ENCODE data around the gene AKIRIN1. TPM values are rescaled to one million over a fixed set of nuclear protein-coding genes. Genes with fewer than 3 reads are reported as not detected.
"Not testable (repeated sequence)": the region's sequence is repeated elsewhere in the genome, so short reads cannot be mapped to it uniquely, and the experiment has no call there.

Gene AKIRIN1
- total RNA-seq, 1 donor from 2014 or later, result 60.0 TPM

GRCh38 chr1:38991638-38992411 lies 749 bp downstream of the AKIRIN1 start:
- intact Hi-C loops (cut with DNase I), result loop anchor here (2.0 kb wide), 2 partner anchors 35 to 117 kb away; partner anchors contain the start of gene NDUFS5
- peak; percentile 79 for DNase-seq (ENCODE audit: low spot score)

GRCh38 chr1:38992412-38993111 lies 1.5 kb downstream of the AKIRIN1 start:
- no peak for DNase-seq (ENCODE audit: low spot score)
- intact Hi-C loops (cut with DNase I), result no loop called here

- no peak for DNase-seq (ENCODE audit: low spot score)
- intact Hi-C loops (cut with DNase I), result no loop called here
These were observed 3.1 kb downstream of the AKIRIN1 start for GRCh38 chr1:38994196-38994595.

GRCh38 chr1:38997034-38997900 lies 6.2 kb downstream of the AKIRIN1 start:
- no peak for DNase-seq (ENCODE audit: low spot score)
- intact Hi-C loops (cut with DNase I), result no loop called here

GRCh38 chr1:38997901-38998190 lies 6.8 kb downstream of the AKIRIN1 start:
- intact Hi-C loops (cut with DNase I), result no loop called here
- DNase-seq (ENCODE audit: low spot score), result no peak

- intact Hi-C loops (cut with DNase I), result no loop called here
- no peak for DNase-seq (ENCODE audit: low spot score)
These were observed 10.7 kb downstream of the AKIRIN1 start for GRCh38 chr1:39001516-39002421.

GRCh38 chr1:39003281-39003680 lies 12.2 kb downstream of the AKIRIN1 start:
- intact Hi-C loops (cut with DNase I), result no loop called here

GRCh38 chr1:39003794-39004193 lies 12.7 kb downstream of the AKIRIN1 start:
- DNase-seq (ENCODE audit: low spot score), result no peak
- intact Hi-C loops (cut with DNase I), result no loop called here

More at GRCh38 chr1:39003281-39003680, 12.2 kb downstream of the AKIRIN1 start:
- no peak for DNase-seq (ENCODE audit: low spot score)

- intact Hi-C loops (cut with DNase I), result no loop called here
- DNase-seq (ENCODE audit: low spot score), result no peak
These were observed 15.2 kb downstream of the AKIRIN1 start for GRCh38 chr1:39006287-39006686.

- no peak for DNase-seq (ENCODE audit: low spot score)
- intact Hi-C loops (cut with DNase I), result no loop called here
These were observed 15.9 kb downstream of the AKIRIN1 start for GRCh38 chr1:39006726-39007645.

GRCh38 chr1:39014956-39015355 lies 23.9 kb downstream of the AKIRIN1 start:
- DNase-seq (ENCODE audit: low spot score); intact Hi-C loops (cut with DNase I): not testable (repeated sequence)

- intact Hi-C loops (cut with DNase I), result no loop called here
- DNase-seq (ENCODE audit: low spot score), result no peak
These were observed 25.6 kb downstream of the AKIRIN1 start for GRCh38 chr1:39016604-39017171.

GRCh38 chr1:39017266-39017665 lies 26.2 kb downstream of the AKIRIN1 start:
- DNase-seq (ENCODE audit: low spot score), result no peak
- intact Hi-C loops (cut with DNase I), result no loop called here

- DNase-seq (ENCODE audit: low spot score), result not testable (repeated sequence)
These were observed 29.4 kb downstream of the AKIRIN1 start for GRCh38 chr1:39020494-39020893.

GRCh38 chr1:39021426-39021825 lies 30.4 kb downstream of the AKIRIN1 start:
- no peak for DNase-seq (ENCODE audit: low spot score)
- intact Hi-C loops (cut with DNase I), result no loop called here

More at GRCh38 chr1:39020494-39020893, 29.4 kb downstream of the AKIRIN1 start:
- intact Hi-C loops (cut with DNase I), result not testable (repeated sequence)

GRCh38 chr1:39023140-39023539 lies 32.1 kb downstream of the AKIRIN1 start:
- intact Hi-C loops (cut with DNase I), result no loop called here

GRCh38 chr1:39026051-39026865 lies 35.2 kb downstream of the AKIRIN1 start, which contains the start of gene NDUFS5:
NDUFS5 (plus strand) TSS chr1:39026350; CDS start chr1:39028725, 2,375 bp downstream.
- intact Hi-C loops (cut with DNase I), result loop anchor here (2.0 to 5.0 kb wide), 2 partner anchors 35 to 61 kb away; partner anchors contain the start of gene AKIRIN1
- DNase-seq (ENCODE audit: low spot score), result peak; percentile 94

More at GRCh38 chr1:39023140-39023539, 32.1 kb downstream of the AKIRIN1 start:
- no peak for DNase-seq (ENCODE audit: low spot score)

Data from cardiac septum (tissue), 1 donor.